Stimulated activated naive CD4-positive, alpha-beta T cell (primary cell): Measurements from ENCODE around the gene ARMH1.
"Not testable (repeated sequence)": the region's sequence is repeated elsewhere in the genome, so short reads cannot be mapped to it uniquely, and the experiment has no call there.

ENCODE experiments used
- DNase-seq, 6 experiments: peaks; one replicate each; lab custom pipeline; 2025; lab: John Stamatoyannopoulos, UW

Gene ARMH1

GRCh38 chr1:44723496-44724295, 49.2 kb downstream of the ARMH1 start:
- DNase-seq, result peak in 3 of 6 experiments; percentile 12 to 57 (median 14)

GRCh38 chr1:44724296-44724954, 49.9 kb downstream of the ARMH1 start:
- peak in 1 of 6 experiments; percentile 17 for DNase-seq

- no peak for DNase-seq
Observed at GRCh38 chr1:44724955-44725698, 50.6 kb downstream of the ARMH1 start.

DNA sequence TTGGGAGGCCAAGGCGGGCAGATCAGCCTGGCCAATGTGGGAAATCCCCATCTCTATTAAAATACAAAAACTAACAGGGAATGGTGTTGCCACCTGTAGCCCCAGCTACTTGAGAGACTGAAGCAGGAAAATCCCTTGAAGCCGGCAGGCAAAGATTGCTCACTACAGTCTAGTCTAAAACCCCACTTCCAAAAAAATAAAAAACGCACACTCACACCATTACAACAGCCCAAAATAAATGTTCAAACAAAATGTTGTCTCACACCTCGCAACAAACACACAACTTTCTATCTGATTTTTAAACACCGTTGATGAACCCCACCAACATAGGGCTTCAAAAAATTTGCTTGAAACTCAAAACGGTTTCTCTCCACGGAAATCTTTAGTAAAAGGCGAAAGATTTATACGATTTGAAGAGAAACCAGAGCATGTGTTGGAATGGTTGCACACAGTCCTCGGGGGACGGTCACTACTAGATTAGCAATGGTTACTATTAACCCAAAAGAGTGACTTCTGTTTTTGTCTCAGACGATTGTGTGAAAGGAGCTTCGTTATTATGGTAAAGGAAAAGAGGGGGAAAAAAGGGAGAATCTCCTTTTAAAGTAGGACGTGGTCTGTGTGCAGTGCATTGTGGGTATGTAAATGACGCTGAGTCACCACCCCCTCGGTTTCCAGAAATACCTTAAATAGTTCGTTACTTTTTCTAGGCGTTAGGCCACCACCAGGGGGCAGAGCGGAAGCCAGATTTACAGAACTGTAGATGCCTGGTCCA, 56.4 kb downstream of the ARMH1 start, which contains the start of gene RNU5D-1:
Gene RNU5D-1, minus strand, starts transcription at position 430 of the 772 bp plus-strand sequence.
- DNase-seq, result peak; percentile 80 to 93 (median 90)

DNA sequence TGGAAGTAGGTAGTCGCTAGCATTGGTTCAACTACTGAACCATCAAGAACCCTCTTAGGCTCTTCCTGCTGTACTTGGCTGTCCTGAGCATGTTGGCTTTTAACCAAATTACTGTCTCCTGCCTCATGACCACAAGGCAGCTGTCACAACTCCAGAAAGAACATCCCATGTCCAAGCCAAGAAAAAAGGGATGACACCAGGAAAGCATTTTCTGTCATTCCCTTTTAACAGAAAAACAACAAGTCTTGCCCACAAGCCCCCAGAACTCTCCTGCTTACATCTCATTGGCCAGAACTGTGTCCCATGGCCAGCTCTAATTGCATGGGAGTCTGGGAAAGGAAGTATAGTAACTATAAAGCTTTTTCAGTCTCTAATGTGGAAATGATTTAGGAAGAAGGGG, 58.9 kb downstream of the ARMH1 start:
- no peak for DNase-seq

GRCh38 chr1:44733784-44734183, 59.3 kb downstream of the ARMH1 start:
- DNase-seq, result no peak

- no peak for DNase-seq
Observed at GRCh38 chr1:44735992-44736391, 61.5 kb downstream of the ARMH1 start.

DNA sequence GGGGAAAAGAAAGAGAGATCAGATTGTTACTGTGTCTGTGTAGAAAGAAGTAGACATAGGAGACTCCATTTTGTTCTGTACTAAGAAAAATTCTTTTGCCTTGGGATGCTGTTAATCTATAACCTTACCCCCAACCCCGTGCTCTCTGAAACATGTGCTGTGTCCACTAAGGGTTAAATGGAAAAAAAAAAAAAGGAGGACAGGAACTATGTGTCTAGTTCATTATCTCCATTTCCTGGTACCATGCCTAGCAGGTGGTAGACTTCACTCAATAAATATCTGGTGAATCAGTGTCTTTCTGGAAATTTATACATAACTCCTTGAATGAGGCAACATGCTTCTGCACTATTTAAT, 64.4 kb downstream of the ARMH1 start:
- DNase-seq, result not testable (repeated sequence)

- peak; percentile 91 to 94 (median 93) for DNase-seq
Observed at GRCh38 chr1:44739307-44740178, 65.0 kb downstream of the ARMH1 start, which contains the start of gene KIF2C. Gene KIF2C (plus strand): TSS chr1:44739837. CDS start chr1:44739933, 96 bp downstream.

GRCh38 chr1:44740179-44740617, 65.7 kb downstream of the ARMH1 start:
- DNase-seq, result no peak

DNA sequence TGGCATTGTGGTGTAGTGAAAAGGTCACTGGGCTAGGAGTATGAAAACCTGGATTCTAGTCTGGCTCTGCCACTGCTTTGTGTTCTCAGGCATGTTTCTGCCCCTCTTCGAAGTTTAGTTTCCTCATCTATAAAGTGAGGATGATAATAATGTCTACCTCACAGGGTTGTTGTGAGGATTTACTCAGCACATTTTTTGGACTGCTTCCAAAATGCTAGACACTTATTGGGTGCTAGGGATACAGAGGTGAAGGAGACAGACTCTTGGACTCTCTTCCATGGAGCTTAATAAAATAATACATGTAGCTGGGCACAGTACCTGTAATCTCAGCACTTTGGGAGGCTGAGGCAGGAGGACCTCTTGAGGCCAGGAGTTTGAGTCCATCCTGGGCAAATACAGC, 68.7 kb downstream of the ARMH1 start:
- no peak for DNase-seq

- no peak for DNase-seq
Observed at GRCh38 chr1:44747878-44748277, 73.4 kb downstream of the ARMH1 start.

GRCh38 chr1:44757420-44757819, 82.9 kb downstream of the ARMH1 start:
- no peak for DNase-seq

DNA sequence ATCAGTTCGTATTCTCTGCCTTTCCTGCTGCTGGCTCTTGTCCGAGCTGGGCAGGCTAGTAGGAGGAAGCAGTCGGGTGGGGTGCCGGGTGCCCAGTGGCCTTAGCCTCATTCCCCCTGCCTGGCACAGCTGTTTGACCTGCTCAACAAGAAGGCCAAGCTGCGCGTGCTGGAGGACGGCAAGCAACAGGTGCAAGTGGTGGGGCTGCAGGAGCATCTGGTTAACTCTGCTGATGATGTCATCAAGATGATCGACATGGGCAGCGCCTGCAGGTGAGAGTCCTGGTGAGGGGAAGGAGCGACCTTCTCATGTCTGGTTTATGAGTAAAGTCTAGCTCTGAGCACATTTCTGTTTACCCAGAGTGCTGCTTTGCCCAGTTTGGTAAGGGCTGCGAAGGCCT, 84.6 kb downstream of the ARMH1 start:
- DNase-seq, result no peak

- no peak for DNase-seq
Observed at GRCh38 chr1:44760876-44761275, 86.4 kb downstream of the ARMH1 start.

- DNase-seq, result not testable (repeated sequence)
Observed at GRCh38 chr1:44766421-44766820, 91.9 kb downstream of the ARMH1 start.
